HUDEP-2 (cell line): ENCODE measurements around the gene MTFR1L.
A peak's percentile ranks its signal among the peaks of the same experiment; 100 is the strongest.

ENCODE experiments used
- DNase-seq, 76 experiments: peaks; one replicate each; lab custom pipeline; 2025; ENCODE audit not compliant: unreplicated experiment in 76 of 76; lab: John Stamatoyannopoulos, UW

MTFR1L gene

DNA sequence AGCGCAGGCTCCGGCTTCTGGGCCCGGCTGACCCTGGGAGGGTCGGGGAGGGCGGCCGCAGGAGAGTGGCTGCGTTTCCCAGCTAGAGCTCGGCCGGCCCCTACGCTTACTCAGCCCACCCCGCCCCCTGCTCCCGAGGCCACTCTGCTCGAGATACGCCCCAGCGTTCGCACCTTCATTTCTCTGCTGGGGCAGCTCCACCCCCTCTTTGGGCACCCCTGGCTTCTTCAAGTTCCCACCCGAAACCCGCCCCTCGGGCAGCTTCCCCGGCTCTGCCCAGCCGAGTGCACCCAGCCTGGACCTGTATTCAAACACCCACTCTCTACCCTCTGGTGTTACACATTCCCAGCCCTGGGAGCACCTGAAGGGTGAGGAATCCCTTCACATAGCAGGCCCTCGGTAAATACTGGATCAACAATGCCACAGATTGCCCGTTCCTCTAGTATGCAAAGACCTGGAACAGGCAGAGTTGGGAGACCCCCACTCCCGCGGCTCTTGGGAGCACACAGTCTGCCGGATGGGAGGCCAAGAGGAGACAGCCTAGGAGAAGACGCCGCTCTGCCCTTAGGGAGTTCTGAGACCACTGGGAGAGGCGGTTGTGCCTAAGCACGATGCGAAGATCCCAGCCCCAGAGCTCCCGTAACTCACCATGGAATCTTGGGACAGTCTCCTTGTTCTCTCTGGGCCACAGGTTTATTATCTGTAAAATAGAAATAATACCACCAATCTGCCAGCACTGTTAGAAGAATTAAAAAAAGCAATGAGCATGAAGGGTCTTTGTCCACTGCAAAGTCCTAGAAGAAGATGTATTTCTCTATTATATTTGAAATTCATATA is 56.3 kb downstream of the MTFR1L start:
- peak in 10 of 76 experiments; percentile 18 to 56 (median 44) for DNase-seq

DNA sequence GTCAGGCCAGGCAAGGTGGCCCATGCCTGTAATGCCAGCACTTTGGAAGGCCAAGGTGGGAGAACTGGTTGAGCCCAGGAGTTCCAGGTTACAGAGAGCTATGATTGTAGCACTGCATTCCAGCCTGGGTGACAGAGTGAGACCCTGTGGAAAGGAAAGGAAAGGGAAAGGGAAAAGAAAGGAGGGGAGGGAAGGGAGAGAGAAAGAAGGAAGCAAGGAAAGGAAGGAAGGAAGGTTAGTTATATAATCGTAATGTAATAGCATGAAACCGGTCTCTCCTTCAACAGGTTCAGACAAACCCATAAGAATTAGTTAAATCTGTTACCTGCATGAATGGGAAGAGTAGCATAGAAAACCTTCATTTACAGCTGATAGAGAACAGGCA is 56.9 kb downstream of the MTFR1L start:
- no peak for DNase-seq

DNA sequence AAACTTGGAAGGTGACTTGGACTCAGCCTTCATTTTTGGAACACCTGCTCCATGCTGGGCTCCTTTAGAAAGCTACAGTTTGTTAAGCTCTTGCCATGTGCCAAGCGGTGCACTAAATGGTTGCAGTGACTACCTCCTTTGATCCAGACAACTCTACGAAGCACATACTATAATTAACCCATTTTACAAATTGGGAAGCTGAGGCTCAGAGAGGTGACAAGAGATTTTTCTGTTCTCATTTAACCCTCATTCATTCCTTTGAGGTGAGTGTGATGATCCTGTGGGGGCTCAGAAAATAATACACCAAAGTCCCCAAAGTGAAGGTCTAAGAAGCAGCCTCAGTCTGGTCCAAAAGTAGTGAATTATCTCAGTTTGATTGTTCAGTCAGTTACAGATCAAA is 57.4 kb downstream of the MTFR1L start:
- DNase-seq: no peak

DNA sequence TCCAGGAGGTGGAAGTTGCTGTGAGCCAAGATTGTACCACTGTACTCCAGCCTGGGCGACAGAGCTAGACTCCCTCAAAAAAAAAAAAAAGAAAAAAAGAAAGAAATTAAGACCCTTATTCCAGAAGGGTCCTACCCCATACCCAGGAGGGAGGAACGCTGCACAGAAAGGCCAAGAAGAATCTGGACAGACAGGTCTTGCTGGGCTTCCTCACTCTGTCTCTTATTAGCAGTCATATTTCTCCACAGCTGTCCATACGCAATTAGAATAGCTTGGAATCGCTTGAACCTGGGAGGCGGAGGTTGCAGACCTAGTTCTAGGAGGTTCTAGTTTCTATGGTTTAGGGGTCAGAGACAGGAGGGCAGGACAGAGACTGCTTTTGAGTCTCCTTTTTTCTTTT is 58.9 kb downstream of the MTFR1L start:
- no peak for DNase-seq

DNA sequence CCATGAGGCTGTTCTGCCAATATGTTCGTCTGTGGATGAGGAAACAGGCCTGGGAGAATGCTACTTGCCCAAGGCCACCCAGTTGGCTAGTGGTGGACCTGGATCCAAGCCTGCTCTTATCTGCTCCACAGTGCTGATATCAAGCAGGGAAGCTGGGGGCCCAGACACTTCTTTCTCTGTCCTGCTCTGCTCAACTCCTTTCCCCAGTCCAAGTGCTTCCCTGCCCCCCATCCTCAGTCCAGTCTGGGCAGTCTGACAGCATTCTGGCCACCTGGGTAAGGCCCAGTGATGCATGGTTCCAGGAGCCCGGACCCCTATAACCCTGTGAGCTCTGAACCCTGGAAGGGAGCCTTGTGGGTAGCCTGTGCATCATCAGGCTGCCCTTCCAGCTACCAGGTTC is 59.9 kb downstream of the MTFR1L start:
- peak in 35 of 76 experiments; percentile 5 to 47 (median 22) for DNase-seq

DNA sequence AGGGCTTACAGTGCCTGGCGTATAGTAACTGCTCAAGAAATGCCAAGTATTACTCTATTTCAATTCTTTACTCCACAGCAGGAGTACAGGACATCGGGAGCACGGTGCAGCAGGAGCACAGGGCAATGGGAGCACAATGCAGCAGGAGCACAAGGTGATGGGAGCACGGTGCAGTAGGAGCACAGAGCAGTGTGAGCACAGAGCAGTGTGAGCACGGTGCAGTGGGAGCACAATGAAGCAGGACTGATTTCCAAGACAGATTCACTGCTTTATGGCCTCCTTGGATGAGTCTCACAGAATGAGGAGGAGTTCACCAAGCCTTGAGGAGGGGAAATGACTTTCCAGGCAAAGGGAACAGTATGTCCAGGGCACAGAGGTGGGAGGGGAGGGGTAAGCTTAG is 60.8 kb downstream of the MTFR1L start:
- DNase-seq: no peak

DNA sequence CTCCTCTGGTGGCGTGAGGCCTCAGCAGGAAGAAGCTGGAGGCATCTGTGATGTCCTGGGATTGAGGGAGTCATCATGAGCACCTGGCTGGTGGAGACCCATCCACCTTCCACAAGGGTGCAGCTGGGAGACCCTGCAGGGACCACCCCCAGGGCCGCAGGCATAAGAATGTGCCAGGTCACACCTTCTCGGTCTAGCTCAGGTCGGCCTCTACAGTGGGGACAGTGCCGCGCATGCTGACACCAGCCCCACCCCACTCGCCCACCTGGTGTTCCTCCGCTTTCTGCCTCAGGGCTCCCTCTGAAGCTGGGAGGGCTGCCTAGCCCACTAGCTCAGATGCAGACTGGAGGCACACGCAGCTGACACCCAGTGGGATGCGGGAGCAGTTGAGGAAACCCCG is 61.5 kb downstream of the MTFR1L start:
- DNase-seq: no peak
